ENCODE measurements around the gene FANCD2OS.

Gene FANCD2OS

DNA sequence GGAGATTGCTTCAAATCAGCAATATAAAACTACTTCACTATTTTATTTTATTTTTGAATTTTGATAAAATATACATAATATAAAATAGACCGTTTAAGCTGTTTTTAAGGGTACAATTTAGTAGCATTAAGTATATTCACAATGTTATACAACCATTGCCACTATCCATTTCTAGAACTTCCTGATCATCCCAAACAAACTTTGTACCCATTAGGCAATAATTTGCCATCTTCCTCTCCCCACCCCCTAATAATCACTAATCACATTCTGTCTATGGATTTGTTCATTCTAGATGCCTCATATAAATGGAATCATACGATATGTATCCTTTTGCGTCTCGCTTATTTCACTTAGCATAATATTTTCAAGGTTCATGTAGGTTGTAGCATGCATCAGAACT, 53.0 kb downstream of the FANCD2OS start:
- DNase-seq (ENCODE audit: low read depth): no peak
- H3K4me3 ChIP-seq (ENCODE audit: low read length): no peak overlapping the region
- TF ChIP-seq, protein P1, sequence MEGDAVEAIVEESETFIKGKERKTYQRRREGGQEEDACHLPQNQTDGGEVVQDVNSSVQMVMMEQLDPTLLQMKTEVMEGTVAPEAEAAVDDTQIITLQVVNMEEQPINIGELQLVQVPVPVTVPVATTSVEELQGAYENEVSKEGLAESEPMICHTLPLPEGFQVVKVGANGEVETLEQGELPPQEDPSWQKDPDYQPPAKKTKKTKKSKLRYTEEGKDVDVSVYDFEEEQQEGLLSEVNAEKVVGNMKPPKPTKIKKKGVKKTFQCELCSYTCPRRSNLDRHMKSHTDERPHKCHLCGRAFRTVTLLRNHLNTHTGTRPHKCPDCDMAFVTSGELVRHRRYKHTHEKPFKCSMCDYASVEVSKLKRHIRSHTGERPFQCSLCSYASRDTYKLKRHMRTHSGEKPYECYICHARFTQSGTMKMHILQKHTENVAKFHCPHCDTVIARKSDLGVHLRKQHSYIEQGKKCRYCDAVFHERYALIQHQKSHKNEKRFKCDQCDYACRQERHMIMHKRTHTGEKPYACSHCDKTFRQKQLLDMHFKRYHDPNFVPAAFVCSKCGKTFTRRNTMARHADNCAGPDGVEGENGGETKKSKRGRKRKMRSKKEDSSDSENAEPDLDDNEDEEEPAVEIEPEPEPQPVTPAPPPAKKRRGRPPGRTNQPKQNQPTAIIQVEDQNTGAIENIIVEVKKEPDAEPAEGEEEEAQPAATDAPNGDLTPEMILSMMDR (IDR thresholded peaks at IDR 0.05; ENCODE audit: insufficient read depth, low read depth, low read length, missing control alignments): no peak

Data from epithelial cell of esophagus (primary cell).